HG02970 (cell line): ENCODE measurements around the gene CCL17.
"Not testable (repeated sequence)": the region's sequence is repeated elsewhere in the genome, so short reads cannot be mapped to it uniquely, and the experiment has no call there.

Experiments
- ATAC-seq: cut with Tn5 transposase; IDR thresholded peaks from one replicate; pipeline ENCODE4 v1.9.1; 2021; ENCODE audit warnings: mild to moderate bottlenecking, moderate library complexity, moderate number of reproducible peaks; ENCODE audit not compliant: unreplicated experiment, low FRiP score

CCL17 gene

DNA sequence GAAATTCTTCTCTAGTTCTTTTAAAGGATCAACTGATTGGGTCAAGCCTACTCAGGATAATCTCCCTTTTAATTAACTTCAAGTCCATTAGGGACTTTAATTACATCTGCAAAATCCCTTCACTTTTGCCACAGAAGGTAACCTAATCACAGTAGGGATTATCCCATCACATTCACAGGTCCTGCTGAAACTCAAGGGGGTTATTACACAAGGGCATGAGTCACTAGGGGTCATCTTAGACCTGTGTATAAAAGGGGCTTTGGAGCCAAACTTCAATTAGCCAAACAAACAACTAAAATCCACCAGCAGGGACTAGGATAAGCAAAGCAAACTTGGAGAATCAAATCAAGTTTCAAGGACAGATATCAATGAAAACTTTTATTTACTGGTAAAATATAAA, 23.3 kb downstream of the CCL17 start:
- ATAC-seq, result no peak

DNA sequence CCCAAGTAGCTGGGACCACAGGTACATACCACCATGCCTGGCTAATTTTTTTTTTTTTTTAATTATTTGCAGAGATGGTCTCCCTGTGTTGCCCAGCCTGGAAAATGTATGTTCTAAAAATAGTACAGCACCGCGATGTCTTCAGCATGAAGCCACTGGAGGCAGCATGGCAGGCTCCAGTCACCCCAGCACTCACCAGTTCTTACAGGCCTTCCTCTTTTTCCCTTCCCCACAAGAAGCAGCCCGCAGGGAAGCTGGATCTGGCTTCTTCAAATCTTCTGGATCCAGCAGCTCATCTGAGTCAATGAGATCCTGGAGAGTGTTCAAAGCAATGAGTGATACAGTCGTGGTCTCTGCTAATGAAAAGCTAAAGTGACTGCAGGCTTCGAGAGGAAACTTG, 26.4 kb downstream of the CCL17 start:
- no peak for ATAC-seq

DNA sequence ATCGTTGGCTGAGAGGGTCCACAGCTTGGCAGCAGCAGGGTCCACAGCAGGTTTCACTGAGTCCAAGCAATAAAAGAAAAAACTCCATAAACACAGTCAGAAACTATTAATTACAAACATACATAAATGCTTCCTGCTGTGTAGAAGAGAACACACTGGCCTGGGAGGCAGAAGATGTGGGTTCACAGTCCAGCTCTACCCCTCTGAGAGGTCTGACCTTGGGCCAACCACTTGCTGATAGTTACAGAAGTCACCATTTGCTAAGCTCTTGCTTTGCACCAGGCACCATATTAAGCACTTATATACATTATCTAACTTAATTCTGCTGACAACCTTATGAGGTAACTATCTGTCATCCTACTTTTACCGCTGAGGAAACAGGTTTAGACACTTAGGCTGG, 27.9 kb downstream of the CCL17 start:
- ATAC-seq, result no peak

DNA sequence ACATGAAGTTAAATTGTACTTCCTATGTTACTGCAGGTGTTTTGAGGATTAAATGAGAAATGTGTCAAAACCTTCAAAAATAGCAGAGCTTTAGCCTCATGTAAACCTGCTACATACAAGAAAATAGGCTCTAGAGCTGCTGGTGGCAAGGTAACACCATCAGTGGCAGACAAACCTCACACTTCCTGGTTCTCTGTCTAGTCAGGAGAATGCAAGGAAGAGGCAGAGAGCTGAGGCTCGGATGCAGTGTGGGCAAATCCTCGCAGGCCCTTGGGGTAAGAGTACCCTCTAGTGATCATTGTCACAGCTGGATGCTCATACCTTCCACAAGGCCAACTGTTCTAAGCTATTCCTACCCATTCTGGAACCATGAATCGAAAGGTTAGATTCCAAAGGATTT, 28.4 kb downstream of the CCL17 start:
- ATAC-seq, result no peak

DNA sequence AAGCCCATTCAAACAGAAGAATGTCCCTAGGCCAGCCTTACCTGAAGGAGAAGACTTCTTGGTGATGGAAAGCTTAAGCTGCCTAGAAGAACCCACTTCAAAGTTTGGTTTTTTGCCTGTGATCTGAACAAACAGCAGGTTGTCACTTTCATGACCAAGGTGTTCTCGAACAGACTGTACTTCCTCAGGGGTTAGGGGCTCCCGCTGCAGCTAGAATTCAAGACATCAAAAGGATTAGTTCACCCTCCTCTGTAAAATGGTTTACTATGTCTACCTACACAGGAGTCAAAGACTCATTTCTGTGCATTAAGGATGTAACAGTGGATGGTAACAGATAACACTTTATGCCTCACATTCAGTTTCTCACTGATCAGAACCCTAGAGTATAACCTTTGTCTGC, 29.4 kb downstream of the CCL17 start:
- no peak for ATAC-seq

DNA sequence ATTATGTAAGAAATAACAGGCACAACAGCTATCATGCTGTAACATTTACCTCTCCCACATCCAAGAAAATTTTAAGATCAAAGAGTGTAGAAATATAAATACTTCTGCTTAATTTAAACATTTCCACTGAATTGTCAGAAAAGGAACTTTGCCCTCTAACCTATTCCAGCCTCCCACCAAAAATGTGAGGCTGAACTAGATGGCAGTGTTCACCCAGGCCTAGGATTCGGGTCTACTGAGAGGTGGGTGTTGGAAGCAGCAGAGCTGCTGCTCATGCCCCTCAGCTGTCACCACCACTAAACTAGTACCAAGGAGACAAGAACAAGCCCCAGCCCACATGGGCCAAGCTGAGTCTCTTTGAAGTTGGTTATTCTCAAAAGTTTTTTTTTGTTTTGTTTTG, 31.3 kb downstream of the CCL17 start:
- no peak for ATAC-seq

DNA sequence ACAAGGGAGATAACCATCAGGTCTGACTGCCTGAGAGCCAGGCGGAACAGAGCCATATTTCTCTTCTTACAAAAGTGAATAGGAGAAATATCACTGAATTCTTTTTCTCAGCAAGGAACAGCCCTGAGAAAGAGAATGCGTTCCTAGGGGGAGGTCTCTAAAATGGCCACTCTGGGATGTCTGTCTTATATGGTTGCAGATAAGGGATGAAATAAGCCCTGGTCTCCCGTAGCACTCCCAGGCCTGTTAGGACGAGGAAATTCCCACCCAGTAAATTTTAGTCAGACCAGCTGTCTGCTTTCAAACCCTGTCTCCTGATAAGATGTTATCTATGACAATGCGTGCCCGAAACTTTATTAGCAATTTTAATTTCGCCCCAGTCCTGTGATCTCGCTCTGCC, 35.4 kb downstream of the CCL17 start:
- not testable (repeated sequence) for ATAC-seq

DNA sequence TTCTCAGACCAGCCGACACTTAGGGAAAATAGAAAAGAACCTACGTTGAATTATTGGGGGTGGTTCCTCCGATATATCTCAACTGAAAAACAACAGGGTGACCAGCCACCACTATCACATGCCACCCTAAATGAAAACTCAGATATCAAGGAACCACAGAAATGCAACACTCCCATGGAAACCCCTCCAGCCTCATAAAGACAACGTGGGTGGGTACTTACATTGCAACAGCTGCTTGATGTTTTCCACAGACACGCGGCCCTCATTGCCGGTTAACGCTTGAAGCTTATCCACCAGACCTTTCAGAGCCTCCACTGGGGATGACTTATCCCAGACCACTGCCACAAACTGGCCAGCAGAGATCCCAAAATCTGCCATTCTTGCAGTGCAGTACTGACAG, 36.0 kb downstream of the CCL17 start:
- not testable (repeated sequence) for ATAC-seq

DNA sequence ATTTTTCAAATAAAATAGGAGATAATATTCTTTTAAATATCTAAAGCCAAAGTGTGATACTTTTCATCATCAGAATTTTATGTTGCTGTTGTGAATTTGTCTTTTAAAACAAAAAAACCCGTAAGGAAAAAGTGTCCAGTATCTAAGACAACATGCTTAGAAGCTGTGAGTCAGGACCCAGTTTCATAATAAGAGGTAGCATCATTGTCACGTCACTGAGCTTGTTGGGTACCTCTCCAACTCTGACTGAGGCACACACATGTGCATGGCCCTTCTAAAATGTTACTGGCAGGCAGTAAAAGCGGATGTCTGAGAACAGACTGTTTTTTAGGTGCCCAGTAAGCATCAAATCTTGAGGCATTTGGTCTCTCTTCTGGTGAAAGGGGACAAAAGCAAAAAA, 40.1 kb downstream of the CCL17 start:
- ATAC-seq, result no peak

DNA sequence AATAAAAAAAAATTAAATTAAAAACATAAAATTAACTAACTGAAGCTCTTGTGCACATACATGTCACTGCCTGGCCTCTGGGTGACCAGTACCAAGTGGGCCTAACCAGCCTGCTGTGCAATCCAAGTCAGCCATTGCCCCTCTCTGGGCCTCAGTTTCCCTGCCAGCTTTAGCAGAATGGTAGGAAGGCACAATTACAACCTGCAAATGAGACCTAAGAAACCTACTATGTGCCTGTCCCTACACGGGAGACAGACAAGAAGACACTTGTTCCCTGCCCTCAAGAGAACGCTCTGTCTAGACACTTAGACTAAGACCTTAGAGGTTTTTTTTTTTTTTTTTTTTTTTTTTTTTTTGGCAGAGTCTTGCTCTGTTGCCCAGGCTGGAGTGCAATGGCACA, 40.9 kb downstream of the CCL17 start:
- ATAC-seq, result no peak

DNA sequence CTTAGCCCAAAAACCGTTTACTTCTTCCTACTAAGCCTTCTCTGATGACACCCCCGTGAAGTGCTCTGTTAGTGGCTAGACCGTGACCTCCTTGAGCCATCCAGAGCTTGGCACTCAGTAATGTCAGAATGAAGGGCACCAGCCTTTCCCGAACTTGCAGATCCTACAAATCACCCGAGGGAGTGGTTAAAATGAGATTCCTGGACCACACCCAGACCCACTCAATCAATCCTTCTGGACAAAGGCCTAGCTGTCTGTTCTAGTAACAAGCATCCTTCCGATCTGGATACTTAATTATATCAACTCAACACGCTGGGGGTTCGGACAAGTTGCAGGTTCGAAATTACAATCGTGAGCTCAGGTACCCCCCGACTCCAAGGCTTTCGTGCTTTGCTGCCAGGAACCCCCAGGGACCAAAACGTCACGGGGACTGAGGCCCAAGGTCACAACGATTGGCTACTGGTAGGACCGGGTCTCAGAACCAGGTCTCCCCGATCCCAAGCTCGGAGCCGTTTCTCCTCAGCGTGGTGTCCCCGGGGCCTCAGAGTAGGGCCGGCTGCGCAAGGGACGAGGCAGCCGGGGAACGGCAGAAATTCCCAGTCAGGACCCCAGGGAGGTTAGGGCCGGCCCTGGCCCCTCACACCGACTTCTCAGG, 42.1 kb downstream of the CCL17 start:
- ATAC-seq, result no peak

DNA sequence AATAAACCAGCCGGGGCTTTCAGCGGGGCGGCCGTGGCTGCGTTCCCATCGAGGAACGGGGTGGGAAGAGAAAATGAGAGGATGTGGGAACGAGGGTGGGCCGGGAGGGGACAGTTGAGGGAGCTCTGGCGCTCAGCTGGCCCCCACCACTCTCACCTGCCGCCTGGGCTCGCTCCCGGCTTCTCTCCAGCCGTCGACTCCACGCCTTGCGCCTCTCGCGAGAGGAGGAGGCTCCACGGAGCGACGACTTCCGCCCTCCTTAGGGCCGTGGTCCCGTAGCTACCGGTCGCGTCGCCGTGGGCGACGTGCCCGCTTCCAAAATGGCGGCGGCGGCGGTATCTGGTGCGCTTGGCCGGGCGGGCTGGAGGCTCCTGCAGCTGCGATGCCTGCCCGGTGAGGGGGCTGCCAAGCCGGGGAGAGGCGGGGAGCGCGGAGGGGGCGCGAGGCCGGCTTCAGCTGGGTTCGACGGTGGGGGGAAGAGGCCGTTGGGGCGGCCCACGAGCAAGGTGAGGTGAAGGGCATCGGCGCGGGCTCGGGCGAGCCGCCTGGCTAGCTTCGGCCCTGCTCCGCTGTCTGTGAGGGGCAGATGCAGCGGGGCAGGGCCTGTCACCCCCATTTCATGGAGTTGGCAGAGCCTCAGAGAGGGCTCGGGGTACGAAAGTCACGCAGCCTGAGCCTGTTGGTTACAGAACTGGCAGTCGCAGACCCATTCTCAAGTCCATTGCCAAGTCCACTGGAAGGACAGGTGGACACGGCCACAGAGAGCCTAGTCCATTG, 42.8 kb downstream of the CCL17 start, which contains the start of the genes CIAPIN1 and COQ9:
Gene CIAPIN1 (minus strand): TSS at position 200 of the 777 bp plus-strand sequence. CDS start 6,457 bp downstream, outside the sequence.
Gene COQ9 (plus strand): TSS at position 294 of the 777 bp plus-strand sequence. CDS start 27 bp downstream, at position 321.
- ATAC-seq, result peak; percentile 96

DNA sequence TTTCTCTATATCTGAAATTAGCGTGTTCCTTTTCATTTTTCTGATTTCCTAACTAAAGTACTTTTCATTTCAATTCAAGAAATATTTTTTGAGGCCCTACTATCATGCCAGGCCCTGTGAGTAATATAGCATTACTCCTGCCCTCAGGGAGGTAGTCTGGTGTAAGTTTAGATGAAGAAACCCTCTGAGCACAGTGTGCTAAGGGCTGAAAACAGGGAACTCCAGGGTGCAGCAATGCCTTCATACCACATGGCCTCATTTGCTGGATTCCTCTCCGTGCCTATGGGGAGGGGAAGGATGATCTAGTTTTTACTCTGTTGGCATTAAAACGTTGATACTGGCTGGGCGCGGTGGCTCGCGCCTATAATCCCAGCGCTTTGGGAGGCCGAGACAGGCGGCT, 47.5 kb downstream of the CCL17 start:
- ATAC-seq, result no peak

DNA sequence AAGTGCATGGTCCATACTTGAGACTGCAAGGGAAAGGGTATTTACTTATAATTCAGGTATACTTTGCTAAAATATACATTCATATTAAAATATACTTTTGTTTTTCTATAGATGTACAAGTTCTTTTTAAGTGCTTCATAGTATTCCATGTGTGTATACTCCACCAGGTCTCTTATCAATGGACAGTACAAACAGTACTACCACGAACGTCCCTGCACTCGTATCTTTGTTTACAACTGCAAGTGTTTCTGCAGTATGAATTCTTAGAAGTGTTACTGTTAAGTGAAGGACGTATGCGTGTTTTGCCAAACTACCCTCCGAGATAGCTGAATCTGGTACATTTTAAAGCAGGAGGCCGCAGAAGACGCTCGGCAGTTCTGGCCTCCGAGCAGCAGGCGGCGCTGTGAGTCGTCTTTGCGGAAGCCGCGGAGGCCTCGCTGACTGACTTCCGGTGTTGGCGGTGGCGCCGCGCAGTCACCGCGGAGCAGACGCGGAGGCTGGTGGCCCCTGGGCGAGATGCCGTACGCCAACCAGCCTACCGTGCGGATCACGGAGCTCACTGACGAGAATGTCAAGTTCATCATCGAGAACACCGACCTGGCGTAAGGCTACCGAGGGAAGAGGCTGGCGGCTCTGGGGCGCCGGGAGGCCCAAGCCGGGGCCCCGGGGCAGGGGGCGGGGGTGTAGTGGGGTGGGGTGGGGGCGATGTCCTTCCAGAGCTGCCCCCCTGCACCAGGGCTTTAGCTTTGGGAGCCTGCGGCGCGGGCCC, 57.8 kb downstream of the CCL17 start, which contains the start of gene POLR2C:
Gene POLR2C (plus strand): TSS at position 471 of the 769 bp plus-strand sequence. CDS start 46 bp downstream, at position 517.
- ATAC-seq, result peak; percentile 80

DNA sequence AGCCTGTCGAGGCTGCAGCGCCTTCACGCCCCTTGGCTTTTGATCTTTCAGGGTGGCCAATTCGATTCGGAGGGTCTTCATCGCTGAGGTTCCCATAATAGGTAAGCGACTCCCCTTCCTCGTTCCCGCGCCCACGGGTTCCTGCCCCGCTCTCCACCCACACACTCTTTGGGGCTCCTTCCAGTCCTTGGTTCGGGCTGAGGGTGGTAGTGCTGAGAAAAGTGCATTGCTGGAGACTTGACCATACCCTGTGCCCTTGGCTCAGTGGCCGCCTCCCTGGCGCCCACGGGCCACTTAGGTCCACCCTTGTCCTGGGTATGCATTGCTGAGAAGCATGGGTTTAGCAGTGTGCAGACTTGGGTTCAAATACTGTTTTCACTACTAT, 58.4 kb downstream of the CCL17 start:
- ATAC-seq, result no peak

DNA sequence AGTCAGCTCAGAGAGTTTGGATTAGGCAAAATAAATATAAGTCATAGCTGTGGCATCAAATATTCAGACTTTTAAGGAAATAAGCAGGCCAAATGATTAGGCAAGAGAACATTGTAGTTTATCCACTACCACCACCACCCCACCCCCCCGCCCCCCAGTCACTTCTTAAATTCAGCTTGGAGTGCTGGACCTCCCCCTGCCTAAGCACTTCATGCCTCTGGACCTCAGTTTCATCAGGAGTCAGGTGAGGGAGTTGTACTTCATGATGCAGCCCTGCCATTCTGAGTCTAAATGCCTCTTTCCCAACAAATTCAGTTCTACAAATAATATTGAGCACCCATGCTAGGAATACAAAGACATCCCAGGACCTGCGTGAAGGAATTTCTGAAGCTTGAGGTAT, 60.0 kb downstream of the CCL17 start:
- no peak for ATAC-seq
